ENCODE measurements around the gene TLE1.

- TF ChIP-seq CTCF (IDR thresholded peaks at IDR 0.05) (no peak), POLR2AphosphoS5 (IDR thresholded peaks at IDR 0.05) (no peak), EP300 (IDR thresholded peaks at IDR 0.05) (no peak), POLR2A (IDR thresholded peaks at IDR 0.05; ENCODE audit: low read depth) (no peak)
Measured at GRCh38 chr9:81652058-81652687, 37.2 kb downstream of the TLE1 start.
